Measurements from ENCODE around the gene QRICH1.

DNA sequence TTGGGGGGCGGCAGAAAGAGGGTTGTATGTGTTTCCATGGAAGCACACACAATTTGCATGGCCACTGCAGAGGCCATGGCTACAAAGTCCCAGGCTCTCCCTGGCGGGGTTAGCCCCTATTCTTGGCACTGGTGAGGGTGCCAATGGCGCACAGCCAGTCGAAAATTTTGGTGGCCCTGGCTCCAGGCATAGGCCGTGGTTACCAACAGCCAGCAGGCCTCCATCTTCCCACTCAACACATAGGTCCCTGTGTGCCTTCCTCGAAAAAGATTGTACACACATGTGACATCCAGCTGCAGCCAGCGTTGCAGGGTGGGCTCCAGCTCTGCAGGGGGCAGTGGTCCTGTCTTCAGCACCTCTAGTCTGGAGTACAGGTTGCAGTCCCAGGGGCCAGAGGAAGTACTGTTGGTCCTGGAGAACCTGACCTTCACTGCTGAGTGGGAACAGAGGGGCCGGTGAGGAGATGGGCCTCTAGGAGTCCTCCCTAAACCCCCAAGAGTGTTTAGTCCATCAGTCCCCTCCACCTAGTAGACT lies 96.7 kb downstream of the QRICH1 start:
- TF ChIP-seq, protein P1, sequence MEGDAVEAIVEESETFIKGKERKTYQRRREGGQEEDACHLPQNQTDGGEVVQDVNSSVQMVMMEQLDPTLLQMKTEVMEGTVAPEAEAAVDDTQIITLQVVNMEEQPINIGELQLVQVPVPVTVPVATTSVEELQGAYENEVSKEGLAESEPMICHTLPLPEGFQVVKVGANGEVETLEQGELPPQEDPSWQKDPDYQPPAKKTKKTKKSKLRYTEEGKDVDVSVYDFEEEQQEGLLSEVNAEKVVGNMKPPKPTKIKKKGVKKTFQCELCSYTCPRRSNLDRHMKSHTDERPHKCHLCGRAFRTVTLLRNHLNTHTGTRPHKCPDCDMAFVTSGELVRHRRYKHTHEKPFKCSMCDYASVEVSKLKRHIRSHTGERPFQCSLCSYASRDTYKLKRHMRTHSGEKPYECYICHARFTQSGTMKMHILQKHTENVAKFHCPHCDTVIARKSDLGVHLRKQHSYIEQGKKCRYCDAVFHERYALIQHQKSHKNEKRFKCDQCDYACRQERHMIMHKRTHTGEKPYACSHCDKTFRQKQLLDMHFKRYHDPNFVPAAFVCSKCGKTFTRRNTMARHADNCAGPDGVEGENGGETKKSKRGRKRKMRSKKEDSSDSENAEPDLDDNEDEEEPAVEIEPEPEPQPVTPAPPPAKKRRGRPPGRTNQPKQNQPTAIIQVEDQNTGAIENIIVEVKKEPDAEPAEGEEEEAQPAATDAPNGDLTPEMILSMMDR (IDR thresholded peaks at IDR 0.05), result no peak
- no peak for TF ChIP-seq POLR2A (IDR thresholded peaks at IDR 0.05)
